Ureter (tissue), 1 donor: ENCODE data around the gene RAMP3. TPM values are rescaled to one million over a fixed set of nuclear protein-coding genes. Genes with fewer than 3 reads are reported as not detected.
"Not testable (repeated sequence)": the region's sequence is repeated elsewhere in the genome, so short reads cannot be mapped to it uniquely, and the experiment has no call there.

Experiments used
- DNase-seq: peaks from one replicate; pipeline ENCODE4 v3.0.0-alpha.2; 2020; ENCODE audit warnings: low spot score
- total RNA-seq: library from RNA; stranded (reverse); gene quantifications from one replicate; pipeline ENCODE4 v1.2.4, GENCODE V29; 2023
- donor health status: DM: yes; HTN: yes; CAD: no.

The RAMP3 gene
- total RNA-seq, 1 donor from 2014 or later = 47.2 TPM

GRCh38 chr7:45132708-45133320 lies 24.8 kb upstream of the RAMP3 start:
- no peak for DNase-seq

- no peak for DNase-seq
These were observed 24.2 kb upstream of the RAMP3 start for GRCh38 chr7:45133352-45133751.

- DNase-seq = no peak
These were observed 23.7 kb upstream of the RAMP3 start for GRCh38 chr7:45133877-45134276.

- DNase-seq = peak; percentile 66
These were observed 21.2 kb upstream of the RAMP3 start for GRCh38 chr7:45136106-45137060.

- no peak for DNase-seq
These were observed 18.9 kb upstream of the RAMP3 start for GRCh38 chr7:45138433-45139267.

- DNase-seq = no peak
These were observed 16.8 kb upstream of the RAMP3 start for GRCh38 chr7:45140827-45141226.

GRCh38 chr7:45143616-45144015 lies 14.0 kb upstream of the RAMP3 start:
- DNase-seq = no peak

GRCh38 chr7:45145881-45146280 lies 11.7 kb upstream of the RAMP3 start:
- no peak for DNase-seq

GRCh38 chr7:45146531-45147379 lies 10.8 kb upstream of the RAMP3 start:
- no peak for DNase-seq

GRCh38 chr7:45147858-45148652 lies 9.5 kb upstream of the RAMP3 start:
- DNase-seq = no peak

GRCh38 chr7:45148653-45148973 lies 9.0 kb upstream of the RAMP3 start:
- no peak for DNase-seq

- no peak for DNase-seq
These were observed 8.0 kb upstream of the RAMP3 start for GRCh38 chr7:45149606-45150005.

- no peak for DNase-seq
These were observed 7.4 kb upstream of the RAMP3 start for GRCh38 chr7:45150199-45150598.

- no peak for DNase-seq
These were observed 6.4 kb upstream of the RAMP3 start for GRCh38 chr7:45151131-45151684.

GRCh38 chr7:45151967-45152366 lies 5.6 kb upstream of the RAMP3 start:
- no peak for DNase-seq

GRCh38 chr7:45153233-45153632 lies 4.4 kb upstream of the RAMP3 start:
- no peak for DNase-seq

GRCh38 chr7:45153861-45154260 lies 3.7 kb upstream of the RAMP3 start:
- DNase-seq = not testable (repeated sequence)

GRCh38 chr7:45155357-45155900 lies 2.2 kb upstream of the RAMP3 start:
- DNase-seq = no peak

GRCh38 chr7:45155941-45156340 lies 1.6 kb upstream of the RAMP3 start:
- DNase-seq = no peak
